ENCODE measurements around the gene SPRED1. TPM values are rescaled to one million over a fixed set of nuclear protein-coding genes. Genes with fewer than 3 reads are reported as not detected.

The SPRED1 gene
- total and polyA plus RNA-seq, 2 donors from 2014 or later = 4.6 to 36.2 TPM

GRCh38 chr15:38238311-38238710, 14.3 kb upstream of the SPRED1 start:
- DNase-seq = no peak
- FAIRE-seq = no peak
- no peak overlapping the region for H3K9ac ChIP-seq (ENCODE audit: low read length in 3 of 3)
- H3K27ac ChIP-seq (ENCODE audit: low read depth in 2 of 2, low read length in 2 of 2) = no peak overlapping the region
- no peaks in the 10 kb centered on the region for H3K4me1 ChIP-seq (ENCODE audit: control insufficient read depth in 2 of 3, insufficient read depth in 2 of 3, low read depth in 1 of 3, low read length in 3 of 3)
- TF ChIP-seq CTCF (IDR thresholded peaks at IDR 0.05; ENCODE audit: borderline replicate concordance, extremely low read depth, insufficient read depth) = no peak
- no peaks in the 10 kb centered on the region for H3K36me3 ChIP-seq (ENCODE audit: control insufficient read depth in 2 of 3, insufficient read depth in 3 of 3, low read length in 3 of 3)
- intact Hi-C loops (cut with DNase I) = no loop called here
- H3K9me3 ChIP-seq (ENCODE audit: control insufficient read depth in 2 of 3, insufficient read depth in 1 of 3, low read length in 3 of 3) = no peaks in the 10 kb centered on the region
- H3K27me3 ChIP-seq (ENCODE audit: control insufficient read depth, insufficient read depth, low read length) = no peaks in the 10 kb centered on the region
- H3K4me3 ChIP-seq (ENCODE audit: low read length in 3 of 3) = no peak overlapping the region

GRCh38 chr15:38242055-38242454, 10.6 kb upstream of the SPRED1 start:
- TF ChIP-seq CTCF (IDR thresholded peaks at IDR 0.05; ENCODE audit: borderline replicate concordance, extremely low read depth, insufficient read depth) = no peak
- Histone ChIP-seq H3K27me3 (ENCODE audit: control insufficient read depth, insufficient read depth, low read length) (no peaks in the 10 kb centered on the region), H3K9me3 (ENCODE audit: control insufficient read depth in 2 of 3, insufficient read depth in 1 of 3, low read length in 3 of 3) (no peaks in the 10 kb centered on the region), H3K4me3 (ENCODE audit: low read length in 3 of 3) (no peak overlapping the region), H3K9ac (ENCODE audit: low read length in 3 of 3) (no peak overlapping the region), H3K27ac (ENCODE audit: low read depth in 2 of 2, low read length in 2 of 2) (no peak overlapping the region), H3K4me1 (ENCODE audit: control insufficient read depth in 2 of 3, insufficient read depth in 2 of 3, low read depth in 1 of 3, low read length in 3 of 3) (no peaks in the 10 kb centered on the region), H3K36me3 (ENCODE audit: control insufficient read depth in 2 of 3, insufficient read depth in 3 of 3, low read length in 3 of 3) (no peaks in the 10 kb centered on the region)
- no peak for FAIRE-seq
- intact Hi-C loops (cut with DNase I) = no loop called here
- no peak for DNase-seq

GRCh38 chr15:38243278-38244055, 9.2 kb upstream of the SPRED1 start:
- intact Hi-C loops (cut with DNase I) = no loop called here
- no peaks in the 10 kb centered on the region for H3K27me3 ChIP-seq (ENCODE audit: control insufficient read depth, insufficient read depth, low read length)
- H3K4me1 ChIP-seq (ENCODE audit: control insufficient read depth in 2 of 3, insufficient read depth in 2 of 3, low read depth in 1 of 3, low read length in 3 of 3) = no peaks in the 10 kb centered on the region
- H3K36me3 ChIP-seq (ENCODE audit: control insufficient read depth in 2 of 3, insufficient read depth in 3 of 3, low read length in 3 of 3) = no peaks in the 10 kb centered on the region
- no peak overlapping the region for H3K27ac ChIP-seq (ENCODE audit: low read depth in 2 of 2, low read length in 2 of 2)
- no peak for TF ChIP-seq CTCF (IDR thresholded peaks at IDR 0.05; ENCODE audit: borderline replicate concordance, extremely low read depth, insufficient read depth)
- DNase-seq (no peak), FAIRE-seq (no peak)
- H3K9me3 ChIP-seq (ENCODE audit: control insufficient read depth in 2 of 3, insufficient read depth in 1 of 3, low read length in 3 of 3) = no peaks in the 10 kb centered on the region
- H3K4me3 ChIP-seq (ENCODE audit: low read length in 3 of 3) = no peak overlapping the region
- no peak overlapping the region for H3K9ac ChIP-seq (ENCODE audit: low read length in 3 of 3)

Measured in kidney (tissue), 14 donors.